Heart right ventricle (tissue), 16 donors: ENCODE measurements around the gene RPS18. TPM values are rescaled to one million over a fixed set of nuclear protein-coding genes. Genes with fewer than 3 reads are reported as not detected.

Experiments
- ATAC-seq, 8 donors: fragments of 200-7000 bp; cut with Tn5 transposase; one replicate each; pipeline ENCODE4 v1.9.1; 2020; ENCODE audit warnings: mild to moderate bottlenecking in 8 of 8, moderate library complexity in 8 of 8, moderate number of reproducible peaks in 1 of 8
- DNase-seq, 2 donors: peaks; one replicate each; pipeline ENCODE4 v3.0.0-alpha.2; 2020
- H3K27ac ChIP-seq, 10 donors: fragments of 200-600 bp; sonication (generic) in 2 of 10; one replicate each; pipeline versions ENCODE4 v1.5.0 to v1.8.0; 2020 to 2022; ENCODE audit warnings: mild to moderate bottlenecking in 3 of 10
- H3K27me3 ChIP-seq, 7 donors: fragments of 200-600 bp; one replicate each; pipeline ENCODE4 v1.8.0; 2021 to 2022; ENCODE audit warnings: mild to moderate bottlenecking in 2 of 7
- H3K36me3 ChIP-seq, 9 donors: fragments of 200-600 bp; sonication (generic) in 1 of 9; one replicate each; pipeline versions ENCODE4 v1.5.0 to v1.8.0; 2020 to 2022; ENCODE audit warnings: mild to moderate bottlenecking in 2 of 9
- H3K4me1 ChIP-seq, 9 donors: fragments of 200-600 bp; sonication (generic) in 1 of 9; one replicate each; pipeline versions ENCODE4 v1.5.0 to v1.8.0; 2020 to 2022; ENCODE audit warnings: mild to moderate bottlenecking in 4 of 9
- H3K4me3 ChIP-seq, 10 donors: fragments of 200-600 bp; sonication (generic) in 2 of 10; one replicate each; pipeline versions ENCODE4 v1.5.0 to v1.8.0; 2020 to 2022; ENCODE audit warnings: mild to moderate bottlenecking in 7 of 10, moderate library complexity in 2 of 10
- H3K9me3 ChIP-seq, 11 donors: fragments of 200-600 bp in 10 of 11; sonication (generic) in 2 of 11; one replicate each; pipeline versions ENCODE4 v1.5.0 to v1.8.0; 2013 to 2022; ENCODE audit warnings: mild to moderate bottlenecking in 2 of 11, control low read depth in 1 of 11, moderate library complexity in 1 of 11
- WGBS, 2 donors: extraction: QIAGEN DNeasy Blood & Tissue Kit; methylation state at CpG; one replicate each; pipeline ENCODE4 v1.1.7; 2013; ENCODE audit warnings: inconsistent platforms in 1 of 2; 5-methylcytosine and 5-hydroxymethylcytosine counted together
- intact Hi-C, 10 donors: fragments of 100-400 bp; cut with DNase I; formaldehyde crosslinking; loops; one replicate each; pipeline versions ENCODE4 v1.11.1 to v1.14.2; 2022
- polyA plus RNA-seq, 2 donors: library from polyadenylated mRNA; stranded (reverse); fragments of 200-250 nt; gene quantifications; one replicate each; pipeline ENCODE4 v1.2.3, GENCODE V29; 2013
- total RNA-seq, 10 donors: library from RNA; stranded (reverse); fragmentation: NEBNext Ultra II Directional in 3 of 10; extraction: Animal tissue kit (Norgen Biotek cat#: 25700) in 3 of 10; gene quantifications; one replicate each; pipeline versions ENCODE4 v1.2.1 to v1.2.4, GENCODE V29; 2021 to 2023
- TF ChIP-seq, protein P1 (sequence below), 9 donors: fragments of 200-600 bp; sonication (generic) in 2 of 9; IDR thresholded peaks; one replicate each; pipeline versions ENCODE4 v1.5.0 to v1.8.0; 2021 to 2022; ENCODE audit warnings: antibody characterized with exemption in 9 of 9, mild to moderate bottlenecking in 5 of 9, moderate library complexity in 1 of 9
- donor health status: Arrhythmogenic right ventricular cardiomyopathy.
- donor health status: ischemic (EF 13 %, LVEDD 7.1; RV severe dilation, severe dysfunction).
- donor health status: healthy with polysubstance abuse.
- donor health status: DM: no; HTN: yes; CAD: no.
- donor health status: DM: no; HTN: no; CAD: no.
- donor health status: ischemic (EF 25% LVEDD 6.9; RV normal size, moderate dysfunction).
- donor health status: ischemic (EF 25% LVEDD 5.7; RV mildly dilated, moderate dysfunction).
- donor health status: healthy.
- donor health status: DM: yes; HTN: yes; CAD: no.
- donor health status: Ischemic cardiomyopathy.
- donor health status: ischemic (EF 35%, LVEDD 5.7; RV mildly dilated, moderate dysfunction).
- donor health status: nonischemic (EF 11% LVEDD 7.7; RV severe dilation, severe dysfunction).
- donor health status: DM: yes; HTN: yes; CAD: no.
- donor health status: PGD.
- donor health status: ischemic (EF 29% LVEDD 5.4; RV normal size, mild dysfunction).
- donor health status: nonischemic (EF 23%, LVEDD 6.1; RV moderate dilation, normal function).

Gene RPS18
- total and polyA plus RNA-seq, 12 donors, result 767 to 4,398 (median 902) TPM

DNA sequence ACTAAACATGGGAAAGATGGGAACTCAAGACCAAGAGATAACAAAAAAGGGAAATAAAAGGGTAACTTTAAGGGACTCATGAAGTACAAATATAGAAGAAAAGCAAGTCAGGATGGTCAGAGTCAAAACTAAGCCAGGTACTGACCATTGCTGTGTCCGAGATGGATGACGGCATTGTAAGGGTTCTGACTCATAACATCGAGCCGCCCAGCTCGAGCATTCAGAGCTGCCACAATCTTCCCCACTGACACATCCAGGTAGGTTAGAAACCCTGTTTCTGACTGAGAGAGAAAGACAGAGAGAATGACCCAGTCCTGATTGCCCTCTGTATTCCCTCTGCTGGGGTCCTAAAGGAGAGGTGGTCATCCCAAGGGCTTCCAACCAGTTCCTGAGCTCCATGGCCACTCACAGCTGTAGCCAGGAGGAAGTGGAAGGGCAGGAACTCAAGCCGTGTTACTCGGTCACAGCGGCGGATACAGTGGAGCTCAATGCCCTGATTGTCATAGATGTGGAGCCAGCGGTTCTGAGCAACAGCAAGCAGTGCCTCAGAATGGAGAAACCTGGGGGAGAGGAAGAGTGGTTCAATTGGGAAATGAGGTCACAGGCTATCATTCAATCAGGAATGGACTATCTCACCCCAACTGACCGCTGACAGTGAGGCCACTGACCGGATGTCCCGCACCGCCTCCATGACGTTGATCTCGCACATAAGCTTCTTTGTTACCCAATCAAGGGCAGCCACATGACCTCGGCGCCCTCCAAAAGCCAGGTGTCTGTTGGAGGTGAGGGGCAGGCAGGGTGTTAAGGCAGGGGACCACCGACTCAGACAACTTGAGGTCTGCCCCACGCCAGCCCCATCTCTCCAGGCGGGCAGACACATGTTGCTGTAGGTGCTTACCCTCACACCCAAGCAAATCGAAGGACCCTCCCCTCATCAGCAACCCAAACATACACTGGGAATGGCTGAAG, 15.4 kb downstream of the RPS18 start:
- Histone ChIP-seq H3K36me3 (peaks cover 0 to 76% (median 22%) of the 10 kb centered on the region in 9 donors), H3K9me3 (no peaks in the 10 kb centered on the region), H3K27ac (no peak overlapping the region), H3K4me3 (peak overlapping the region in 2 of 10 donors; percentile 90 to 92), H3K27me3 (no peaks in the 10 kb centered on the region), H3K4me1 (peaks cover 7 to 27% (median 21%) of the 10 kb centered on the region in 9 donors)
- WGBS, 2 donors, result 92 to 94% methylated on average over 22 of the region's 22 CpGs
- no peak for ATAC-seq
- DNase-seq, result no peak
- intact Hi-C loops, result no loop called here
- TF ChIP-seq, protein P1, sequence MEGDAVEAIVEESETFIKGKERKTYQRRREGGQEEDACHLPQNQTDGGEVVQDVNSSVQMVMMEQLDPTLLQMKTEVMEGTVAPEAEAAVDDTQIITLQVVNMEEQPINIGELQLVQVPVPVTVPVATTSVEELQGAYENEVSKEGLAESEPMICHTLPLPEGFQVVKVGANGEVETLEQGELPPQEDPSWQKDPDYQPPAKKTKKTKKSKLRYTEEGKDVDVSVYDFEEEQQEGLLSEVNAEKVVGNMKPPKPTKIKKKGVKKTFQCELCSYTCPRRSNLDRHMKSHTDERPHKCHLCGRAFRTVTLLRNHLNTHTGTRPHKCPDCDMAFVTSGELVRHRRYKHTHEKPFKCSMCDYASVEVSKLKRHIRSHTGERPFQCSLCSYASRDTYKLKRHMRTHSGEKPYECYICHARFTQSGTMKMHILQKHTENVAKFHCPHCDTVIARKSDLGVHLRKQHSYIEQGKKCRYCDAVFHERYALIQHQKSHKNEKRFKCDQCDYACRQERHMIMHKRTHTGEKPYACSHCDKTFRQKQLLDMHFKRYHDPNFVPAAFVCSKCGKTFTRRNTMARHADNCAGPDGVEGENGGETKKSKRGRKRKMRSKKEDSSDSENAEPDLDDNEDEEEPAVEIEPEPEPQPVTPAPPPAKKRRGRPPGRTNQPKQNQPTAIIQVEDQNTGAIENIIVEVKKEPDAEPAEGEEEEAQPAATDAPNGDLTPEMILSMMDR (IDR thresholded peaks at IDR 0.05), result no peak

DNA sequence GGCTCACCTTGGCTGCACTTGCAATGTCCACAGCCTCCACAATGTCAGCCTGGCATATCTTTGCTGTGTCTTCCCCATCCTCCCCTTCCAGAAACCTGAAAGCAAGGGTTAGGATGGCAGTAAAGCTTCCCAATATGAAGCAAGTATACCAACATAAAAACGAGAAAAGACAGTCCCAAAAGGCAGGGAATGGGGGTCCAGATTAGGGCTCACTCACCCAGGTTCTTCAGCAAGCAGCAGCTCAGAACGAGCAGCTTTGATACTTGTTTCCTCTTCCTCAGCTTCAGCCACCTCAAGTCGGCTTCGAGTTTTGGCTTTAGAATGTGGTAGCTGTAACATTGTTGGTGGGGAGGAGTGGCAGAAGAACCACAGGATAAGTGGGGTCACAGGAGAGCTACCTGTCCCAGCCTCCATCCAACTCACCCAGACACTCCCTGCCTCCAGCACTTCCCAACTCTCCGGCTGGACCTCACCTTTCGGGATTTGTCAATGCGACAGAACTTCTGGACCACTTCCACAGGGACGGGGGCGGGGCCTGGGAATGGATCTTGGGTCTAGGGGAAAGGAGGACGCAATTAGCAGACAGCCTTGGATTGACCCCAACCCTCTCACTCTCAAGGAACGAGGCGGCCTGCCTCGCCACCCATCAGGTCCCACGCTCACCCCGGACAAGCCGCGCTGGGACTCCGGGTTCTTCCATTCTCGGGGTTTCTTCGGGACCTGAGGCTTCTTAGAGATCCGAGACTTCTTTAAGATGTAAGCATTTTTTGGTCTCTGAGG, 16.5 kb downstream of the RPS18 start:
- Histone ChIP-seq H3K27me3 (no peaks in the 10 kb centered on the region), H3K36me3 (peaks cover 0 to 76% (median 27%) of the 10 kb centered on the region in 9 donors), H3K4me1 (peaks cover 7 to 27% (median 21%) of the 10 kb centered on the region in 9 donors), H3K27ac (peak overlapping the region in 9 of 10 donors; percentile 57 to 89 (median 81)), H3K9me3 (no peaks in the 10 kb centered on the region), H3K4me3 (peak overlapping the region; percentile 51 to 92 (median 77))
- TF ChIP-seq, protein P1 (IDR thresholded peaks at IDR 0.05), result no peak
- intact Hi-C loops, result no loop called here
- WGBS, 2 donors, result 12 to 17% methylated on average over 21 of the region's 21 CpGs
- peak in 1 of 8 donors; percentile 0 for ATAC-seq
- no peak for DNase-seq

DNA sequence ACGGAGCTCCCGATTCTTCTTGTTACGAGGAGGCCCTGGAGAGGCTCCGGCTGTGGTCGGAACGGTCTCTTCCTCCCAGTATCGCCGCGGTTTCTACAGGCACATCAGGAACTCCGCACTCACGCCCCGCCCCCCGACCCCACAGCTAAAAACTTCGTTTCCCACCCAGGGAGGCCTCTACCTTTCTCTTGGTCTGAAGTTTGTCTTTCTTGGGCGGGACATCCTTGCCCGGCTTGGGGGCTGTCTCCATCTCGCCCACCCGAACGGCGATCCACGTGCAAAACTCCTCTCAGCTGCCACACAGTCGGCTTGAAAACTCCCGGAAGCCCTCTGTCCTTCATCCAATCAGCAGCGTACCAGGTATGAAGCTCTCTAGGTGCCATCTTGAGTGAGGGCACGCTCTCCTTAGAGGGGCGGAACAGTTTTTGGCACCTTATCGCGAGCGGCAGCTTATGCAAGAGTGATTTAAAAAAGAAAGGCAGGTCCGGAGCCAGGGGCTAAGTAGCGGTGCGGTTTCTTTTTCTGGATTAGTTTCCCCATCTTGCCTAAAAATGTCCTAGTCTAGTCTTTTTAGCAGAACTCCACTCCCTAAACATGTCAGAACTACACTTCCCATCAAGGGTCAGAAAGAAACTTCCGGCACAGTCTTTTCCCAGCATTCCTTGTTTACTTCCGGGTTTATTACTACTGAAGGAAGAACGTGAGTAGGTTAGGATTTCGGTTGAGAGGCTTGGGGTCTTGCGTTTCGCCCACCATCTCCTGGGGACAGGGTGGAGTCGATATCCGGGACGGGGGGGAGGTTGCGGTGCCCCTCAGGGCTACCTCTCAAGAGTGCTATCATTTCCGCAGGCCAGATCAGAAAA, 17.3 kb downstream of the RPS18 start, which contains the start of the genes PFDN6 and WDR46:
Gene PFDN6, plus strand, starts transcription at position 681 of the 863 bp plus-strand sequence. CDS start 256 bp downstream, outside the sequence.
Gene WDR46, minus strand, starts transcription at position 319 of the 863 bp plus-strand sequence. Its CDS starts 69 bp downstream, at position 250.
- 0% methylated on average over 43 of the region's 43 CpGs for WGBS, 2 donors
- DNase-seq (peak; percentile 57 to 90), ATAC-seq (peak; percentile 92 to 97 (median 96))
- Histone ChIP-seq H3K4me1 (peaks cover 7 to 27% (median 21%) of the 10 kb centered on the region in 9 donors), H3K27ac (peak within 1 kb of the TSS; percentile 57 to 89 (median 80)), H3K36me3 (peaks cover 0 to 76% (median 25%) of the 10 kb centered on the region in 9 donors), H3K27me3 (no peaks in the 10 kb centered on the region), H3K9me3 (no peaks in the 10 kb centered on the region), H3K4me3 (peak within 1 kb of the TSS; percentile 51 to 92 (median 77))
- intact Hi-C loops, result no loop called here
- TF ChIP-seq, protein P1 (IDR thresholded peaks at IDR 0.05), result no peak
